ENCODE measurements around the gene ICA1. TPM values are rescaled to one million over a fixed set of nuclear protein-coding genes. Genes with fewer than 3 reads are reported as not detected.

Gene ICA1
- polyA plus RNA-seq, 10 donors = 3.5 to 12.3 (median 6.5) TPM

DNA sequence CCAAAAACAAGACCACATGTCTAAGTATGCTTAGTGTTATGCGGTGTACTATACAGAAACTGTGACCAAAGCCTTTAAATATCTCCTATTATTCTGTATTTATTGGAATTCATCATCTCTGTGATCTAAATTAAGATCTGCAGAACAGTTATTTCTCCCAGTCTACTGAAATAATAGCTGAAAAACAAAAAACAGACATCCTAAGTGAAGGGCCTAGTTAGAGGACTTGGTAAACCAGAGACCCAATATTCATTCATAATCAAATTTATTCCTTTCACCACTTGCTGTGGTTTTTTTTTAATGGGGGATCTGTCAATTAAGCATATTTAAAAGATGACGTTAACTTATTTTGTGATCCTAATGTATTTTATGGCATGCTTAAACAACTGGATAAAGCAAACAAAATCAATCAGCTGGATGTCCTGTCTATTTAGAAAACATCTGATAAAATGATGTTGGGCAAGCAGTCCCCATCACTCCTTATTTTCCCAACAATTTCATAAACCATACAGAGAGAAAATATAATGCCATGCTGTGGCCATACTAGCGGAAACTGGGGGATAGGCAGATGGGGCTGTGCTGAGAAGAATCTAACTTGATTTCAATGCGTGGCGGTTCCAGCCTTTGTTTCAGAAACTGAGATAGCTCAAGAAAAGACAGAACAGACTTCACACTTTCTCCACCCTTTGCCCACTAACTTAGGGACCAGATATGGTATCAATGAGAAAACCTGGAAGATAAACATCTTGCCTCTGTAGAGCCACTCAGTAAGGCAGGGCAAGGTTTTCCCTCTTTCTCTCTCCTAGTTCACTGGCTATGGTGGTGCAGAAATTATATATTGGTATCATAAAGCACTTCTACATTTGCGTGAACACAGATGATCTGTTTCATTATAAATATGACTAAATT, 32.9 kb downstream of the ICA1 start:
- no peak for DNase-seq

- DNase-seq = no peak
Observed at GRCh38 chr7:8228068-8228467, 33.9 kb downstream of the ICA1 start.

GRCh38 chr7:8227261-8227660, 34.7 kb downstream of the ICA1 start:
- no peak for DNase-seq

DNA sequence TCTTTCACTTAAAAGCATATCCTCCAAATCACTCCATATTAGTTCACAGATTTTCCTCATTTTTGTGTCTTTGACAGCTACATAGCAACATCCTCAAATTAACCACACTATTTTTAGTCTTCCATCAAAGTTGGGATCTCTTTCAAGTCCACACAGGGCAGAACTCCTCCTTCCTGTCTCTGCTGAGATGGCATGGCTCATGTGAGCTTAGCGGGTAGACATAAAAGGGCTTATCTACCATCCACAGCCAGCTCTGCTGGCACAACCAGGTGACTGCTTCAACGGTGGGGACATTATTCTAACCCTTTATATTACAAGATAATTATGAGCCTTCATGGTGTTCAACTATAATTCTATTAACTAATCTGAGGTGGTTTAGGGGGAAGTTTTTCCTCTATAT, 35.5 kb downstream of the ICA1 start:
- no peak for DNase-seq

DNA sequence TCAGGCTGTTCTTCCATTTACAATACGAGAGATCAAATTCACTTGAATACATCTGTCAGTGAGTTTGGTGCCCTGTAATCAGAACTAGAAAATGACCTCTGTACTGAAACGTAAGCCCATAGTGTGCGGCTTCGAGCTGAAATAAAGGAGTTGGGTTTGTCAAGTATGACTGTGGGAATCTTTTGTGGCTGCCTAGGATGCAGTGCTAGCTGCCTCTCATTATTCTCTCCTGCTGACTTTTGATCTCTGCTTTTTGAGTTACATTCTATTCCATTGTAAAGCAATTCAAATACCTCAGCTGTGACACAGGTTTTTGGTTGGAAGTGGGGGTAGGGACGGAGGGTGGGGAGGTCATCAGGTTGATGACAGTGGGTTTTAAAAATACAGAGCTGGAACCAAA, 40.4 kb downstream of the ICA1 start:
- DNase-seq = no peak

DNA sequence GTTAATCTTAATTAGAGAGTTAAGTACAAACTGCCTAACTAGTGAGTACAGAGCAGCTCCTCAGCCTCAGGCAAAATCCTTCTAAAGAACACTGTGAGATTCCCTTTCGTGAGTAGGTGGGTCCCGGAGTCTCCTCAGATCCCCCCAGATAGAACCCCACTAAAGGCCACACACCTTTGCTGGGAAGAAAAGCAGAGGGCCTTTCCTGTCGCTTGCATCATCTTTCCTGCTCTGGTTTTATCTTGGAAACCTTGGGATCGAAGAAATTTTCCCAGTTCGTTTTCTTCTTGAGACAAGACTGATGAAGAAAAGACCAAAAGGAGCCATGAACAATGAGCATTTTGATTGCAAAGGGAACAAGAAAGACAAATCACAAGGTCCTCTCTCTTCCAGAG, 40.9 kb downstream of the ICA1 start:
- DNase-seq = no peak

- no peak for DNase-seq
Observed at GRCh38 chr7:8220376-8221100, 41.4 kb downstream of the ICA1 start.

- peak; percentile 56 to 82 (median 67) for DNase-seq
Observed at GRCh38 chr7:8217200-8218068, 44.5 kb downstream of the ICA1 start.

GRCh38 chr7:8216334-8216690, 45.7 kb downstream of the ICA1 start:
- no peak for DNase-seq

DNA sequence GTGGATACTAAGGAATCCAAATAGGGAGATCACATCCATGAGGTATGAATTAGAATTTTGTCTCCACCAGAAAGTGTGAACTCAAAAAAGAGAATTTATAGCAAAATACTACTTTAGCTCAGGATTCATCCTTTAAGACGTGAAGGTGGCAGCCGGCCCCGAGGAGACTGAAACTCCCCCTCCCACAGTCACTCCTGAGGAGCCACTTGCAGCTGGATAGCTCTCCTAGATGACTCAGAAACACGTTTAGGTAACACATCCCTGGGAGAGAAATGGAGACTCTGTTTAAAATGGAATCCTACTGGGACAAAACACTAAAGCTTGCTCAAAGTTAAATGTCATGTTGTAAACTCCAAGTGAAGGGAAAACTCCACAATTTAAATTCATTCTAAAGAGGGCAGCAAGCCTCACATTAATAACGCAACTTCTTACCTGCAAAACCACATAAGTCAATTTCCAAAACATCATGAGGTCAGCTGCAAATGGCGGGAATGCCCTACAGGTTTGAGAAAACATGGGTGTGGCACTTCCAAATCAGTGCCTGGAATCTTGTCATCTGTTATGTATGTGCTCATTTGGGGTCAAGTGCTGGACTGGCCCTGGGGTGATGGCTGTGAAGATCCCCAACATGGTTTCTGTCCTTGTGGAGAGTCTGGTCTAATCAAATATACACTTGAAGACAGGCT, 46.2 kb downstream of the ICA1 start:
- no peak for DNase-seq

DNA sequence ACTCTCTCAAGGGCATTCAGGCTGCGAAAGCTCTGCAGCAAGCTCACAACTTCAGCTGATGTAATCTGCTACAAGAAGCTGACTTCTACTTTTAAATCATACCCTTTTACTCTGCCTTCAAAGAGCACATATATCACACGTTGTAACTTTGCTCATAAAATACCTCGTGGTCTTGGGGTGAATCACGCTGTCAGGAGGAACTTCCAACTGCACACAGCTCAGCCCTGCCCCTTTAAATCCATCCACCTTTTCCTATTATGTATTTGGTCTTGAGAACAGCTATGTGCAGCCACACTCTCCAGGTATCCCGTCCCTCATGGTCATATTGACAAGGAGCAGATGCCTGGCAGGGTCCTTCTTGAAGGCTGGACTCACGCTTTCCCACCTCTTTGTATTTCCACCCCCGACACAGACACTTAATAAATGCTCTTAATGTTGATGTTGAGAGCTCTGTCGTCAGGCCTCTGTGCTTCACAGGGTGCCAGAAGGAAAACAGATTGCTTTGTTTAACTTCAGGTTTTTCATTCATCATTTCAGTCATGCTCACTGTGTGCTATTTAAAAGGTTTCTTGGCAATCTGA, 47.6 kb downstream of the ICA1 start:
- peak in 2 of 3 donors; percentile 16 to 39 for DNase-seq

GRCh38 chr7:8213381-8213780, 48.6 kb downstream of the ICA1 start:
- DNase-seq = no peak

DNA sequence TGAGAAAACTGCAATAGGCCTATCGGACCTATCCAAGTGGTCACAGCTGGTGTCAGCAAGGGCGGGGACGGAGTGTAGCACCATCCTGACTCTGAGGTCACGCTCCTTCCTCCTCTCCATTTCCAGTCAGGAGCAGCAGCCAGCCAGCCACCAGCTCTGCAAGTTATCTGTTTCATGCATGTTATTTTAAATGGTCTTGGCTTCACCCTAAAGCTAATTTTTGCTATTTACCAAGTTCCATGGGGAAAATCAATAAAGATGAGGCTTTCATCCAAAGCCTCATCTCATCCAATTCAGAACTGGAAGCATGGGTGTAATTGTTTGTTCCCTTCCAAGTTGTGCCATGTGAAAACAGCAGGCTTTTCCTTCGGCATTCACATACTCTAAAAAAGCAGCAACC, 49.3 kb downstream of the ICA1 start:
- DNase-seq = no peak

GRCh38 chr7:8211725-8212096, 50.3 kb downstream of the ICA1 start:
- DNase-seq = no peak

- no peak for DNase-seq
Observed at GRCh38 chr7:8210845-8211724, 50.9 kb downstream of the ICA1 start.

DNA sequence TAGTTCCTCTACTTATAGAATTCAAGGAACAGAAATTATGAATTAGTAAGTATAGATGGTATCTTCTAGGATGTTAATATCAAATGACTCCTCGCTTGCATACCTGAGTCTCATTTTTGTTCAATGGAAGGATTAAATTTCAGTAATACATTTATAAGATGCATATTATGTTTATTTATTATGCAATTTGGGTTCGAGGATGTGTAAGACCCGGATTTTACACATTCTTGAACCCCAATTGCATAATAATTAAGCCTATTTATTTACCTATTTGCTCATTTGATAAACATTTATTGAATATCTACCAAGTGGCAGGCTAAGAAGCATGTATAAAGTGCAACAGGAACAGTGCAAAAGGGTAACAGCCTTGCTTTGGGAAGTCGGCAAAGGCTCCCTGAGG, 52.6 kb downstream of the ICA1 start:
- DNase-seq = no peak

DNA sequence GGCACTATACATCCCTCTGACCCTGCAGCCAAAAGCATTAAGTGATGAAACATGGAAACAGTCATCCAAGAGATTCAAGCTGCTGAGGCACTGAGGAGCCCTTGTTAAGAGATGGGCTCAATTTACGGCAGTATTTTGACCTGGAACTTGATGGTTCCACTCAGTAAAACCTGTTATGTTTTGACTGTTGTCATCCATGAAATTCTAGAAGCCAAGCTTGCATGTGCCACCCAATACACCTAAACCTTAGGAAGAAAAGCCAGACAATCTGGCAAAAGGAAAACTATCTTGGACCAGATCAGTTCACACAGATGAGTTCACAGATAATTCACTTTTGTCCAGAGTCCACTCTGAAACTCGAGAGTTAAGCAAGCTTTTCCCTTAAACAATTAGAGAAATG, 53.2 kb downstream of the ICA1 start:
- DNase-seq = no peak

DNA sequence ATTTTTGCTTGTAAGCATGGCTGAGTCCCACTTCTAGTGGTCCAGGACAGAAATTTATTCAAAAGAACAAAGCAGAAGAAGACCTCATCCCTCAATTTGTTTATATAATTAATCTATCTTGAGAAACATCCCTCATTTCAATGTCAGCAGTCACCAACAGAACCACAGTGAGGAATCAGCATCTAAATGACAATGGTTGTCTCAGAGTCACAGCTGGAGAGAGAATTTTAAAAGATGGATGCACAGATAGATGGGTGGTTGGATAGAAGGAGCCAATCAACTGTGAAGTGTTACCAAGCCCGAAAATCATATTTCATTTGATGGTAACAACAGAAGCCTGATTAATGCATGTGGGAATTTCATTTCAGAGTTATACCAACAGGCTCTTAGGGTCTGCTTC, 55.0 kb downstream of the ICA1 start:
- no peak for DNase-seq

GRCh38 chr7:8205537-8205936, 56.4 kb downstream of the ICA1 start:
- DNase-seq = peak in 2 of 3 donors; percentile 16 to 60

GRCh38 chr7:8205031-8205387, 57.0 kb downstream of the ICA1 start:
- no peak for DNase-seq
